ENCODE data around the gene EIF6. TPM values are rescaled to one million over a fixed set of nuclear protein-coding genes. Genes with fewer than 3 reads are reported as not detected.
A peak's percentile ranks its signal among the peaks of the same experiment; 100 is the strongest.

The EIF6 gene
- total RNA-seq, 1 experiment from 2014 or later = 180 TPM

DNA sequence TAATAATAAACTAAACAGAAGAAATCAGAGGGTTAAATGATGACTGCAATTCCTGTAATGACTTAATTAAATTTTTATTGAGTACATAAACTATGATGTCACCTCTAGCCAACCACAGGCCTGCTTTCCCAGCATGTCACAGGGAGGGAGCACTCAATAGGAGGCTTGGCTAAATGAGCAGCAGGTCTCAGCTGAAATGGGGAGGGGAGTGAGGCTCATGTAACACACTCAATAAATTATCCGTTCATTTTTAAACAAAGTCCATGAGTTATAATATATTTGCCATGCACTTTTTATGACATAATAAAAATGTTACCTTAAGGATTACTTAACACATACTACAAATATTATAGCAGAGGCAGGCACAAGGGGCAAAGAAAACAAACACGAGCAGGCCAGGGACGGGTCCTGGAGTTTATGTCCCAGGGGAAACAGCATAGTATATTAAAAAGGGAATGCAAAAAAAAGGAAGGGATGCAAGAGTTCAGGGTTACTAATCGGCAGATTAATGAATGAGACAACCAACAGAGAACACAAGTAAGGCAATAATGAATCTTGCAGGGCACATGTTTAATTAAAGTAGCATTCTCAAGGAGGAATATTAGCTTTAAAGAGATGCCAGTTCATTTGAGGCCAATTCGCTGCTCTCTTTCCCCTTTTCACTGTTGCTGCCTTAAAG, 34.8 kb upstream of the EIF6 start:
- H3K27ac ChIP-seq (ENCODE audit: low read depth, low read length, poor library complexity, severe bottlenecking) = no peak overlapping the region

DNA sequence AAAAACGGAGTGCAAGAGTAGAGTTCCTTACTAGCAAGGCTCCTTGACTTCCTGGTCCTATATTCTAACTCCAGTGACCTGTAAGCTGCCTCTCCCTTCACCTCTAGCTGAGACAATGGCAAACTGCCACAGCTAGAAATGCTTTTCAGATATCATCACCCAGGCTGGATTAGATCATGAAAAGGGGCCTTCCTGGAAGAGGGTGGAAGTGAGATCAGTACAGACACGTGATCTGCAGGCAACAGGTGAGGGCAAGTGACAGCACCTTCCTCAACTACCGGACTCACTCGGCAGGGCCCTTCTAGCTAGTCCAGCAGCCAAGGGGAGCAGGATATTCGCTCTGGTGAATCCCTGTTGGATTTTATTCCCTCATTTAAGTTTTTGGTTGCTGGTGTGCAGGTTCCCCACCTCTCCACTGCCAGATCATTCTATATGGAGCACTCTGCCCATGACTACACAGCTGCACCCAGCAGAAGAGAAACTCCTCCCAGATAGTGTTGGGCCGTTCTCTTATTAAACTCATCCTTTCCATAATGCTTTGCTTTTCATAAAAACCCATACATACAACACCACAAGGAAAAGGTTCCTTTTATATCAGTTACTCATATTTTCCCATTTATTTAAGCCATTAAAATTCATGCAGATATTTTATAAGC, 34.1 kb upstream of the EIF6 start:
- CTCF ChIA-PET = no interaction called here
- intact Hi-C loops (cut with micrococcal nuclease; ENCODE audit: unreplicated experiment) = no loop called here
- POLR2A ChIA-PET (ENCODE audit: low non-redundant PET) = no interaction called here
- Histone ChIP-seq H3K9me3 (ENCODE audit: low read depth, low read length, poor library complexity, severe bottlenecking) (no peaks in the 10 kb centered on the region), H3K27me3 (replicated peaks; ENCODE audit: insufficient read depth, low read depth, low read length, poor library complexity) (no peaks in the 10 kb centered on the region), H3K4me1 (ENCODE audit: insufficient read depth, low read length, poor library complexity, severe bottlenecking) (peaks cover 7% of the 10 kb centered on the region), H3K4me3 (ENCODE audit: low read depth, low read length, poor library complexity, severe bottlenecking) (no peak overlapping the region), H3K27ac (ENCODE audit: low read depth, low read length, poor library complexity, severe bottlenecking) (no peak overlapping the region), H3K36me3 (ENCODE audit: insufficient read depth, low read length, poor library complexity, severe bottlenecking) (no peaks in the 10 kb centered on the region)
- no TSS peak for BruUV-seq (replicated peaks)
- DNase-seq (ENCODE audit: low spot score) = no peak
- TF ChIP-seq, protein P1, sequence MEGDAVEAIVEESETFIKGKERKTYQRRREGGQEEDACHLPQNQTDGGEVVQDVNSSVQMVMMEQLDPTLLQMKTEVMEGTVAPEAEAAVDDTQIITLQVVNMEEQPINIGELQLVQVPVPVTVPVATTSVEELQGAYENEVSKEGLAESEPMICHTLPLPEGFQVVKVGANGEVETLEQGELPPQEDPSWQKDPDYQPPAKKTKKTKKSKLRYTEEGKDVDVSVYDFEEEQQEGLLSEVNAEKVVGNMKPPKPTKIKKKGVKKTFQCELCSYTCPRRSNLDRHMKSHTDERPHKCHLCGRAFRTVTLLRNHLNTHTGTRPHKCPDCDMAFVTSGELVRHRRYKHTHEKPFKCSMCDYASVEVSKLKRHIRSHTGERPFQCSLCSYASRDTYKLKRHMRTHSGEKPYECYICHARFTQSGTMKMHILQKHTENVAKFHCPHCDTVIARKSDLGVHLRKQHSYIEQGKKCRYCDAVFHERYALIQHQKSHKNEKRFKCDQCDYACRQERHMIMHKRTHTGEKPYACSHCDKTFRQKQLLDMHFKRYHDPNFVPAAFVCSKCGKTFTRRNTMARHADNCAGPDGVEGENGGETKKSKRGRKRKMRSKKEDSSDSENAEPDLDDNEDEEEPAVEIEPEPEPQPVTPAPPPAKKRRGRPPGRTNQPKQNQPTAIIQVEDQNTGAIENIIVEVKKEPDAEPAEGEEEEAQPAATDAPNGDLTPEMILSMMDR (conservative IDR thresholded peaks at IDR 0.05; ENCODE audit: low read depth, low read length) = no peak
- TF ChIP-seq EZH2 (IDR thresholded peaks at IDR 0.05; ENCODE audit: borderline replicate concordance, low read depth, low read length, poor library complexity, severe bottlenecking) = no peak

More for the DNA sequence above, 34.8 kb upstream of the EIF6 start:
- Histone ChIP-seq H3K4me3 (ENCODE audit: low read depth, low read length, poor library complexity, severe bottlenecking) (no peak overlapping the region), H3K36me3 (ENCODE audit: insufficient read depth, low read length, poor library complexity, severe bottlenecking) (no peaks in the 10 kb centered on the region), H3K27me3 (replicated peaks; ENCODE audit: insufficient read depth, low read depth, low read length, poor library complexity) (no peaks in the 10 kb centered on the region), H3K4me1 (ENCODE audit: insufficient read depth, low read length, poor library complexity, severe bottlenecking) (peaks cover 7% of the 10 kb centered on the region), H3K9me3 (ENCODE audit: low read depth, low read length, poor library complexity, severe bottlenecking) (no peaks in the 10 kb centered on the region)
- ChIA-PET CTCF (no interaction called here), POLR2A (ENCODE audit: low non-redundant PET) (no interaction called here)
- no peak for TF ChIP-seq EZH2 (IDR thresholded peaks at IDR 0.05; ENCODE audit: borderline replicate concordance, low read depth, low read length, poor library complexity, severe bottlenecking)
- TF ChIP-seq, protein P1 (conservative IDR thresholded peaks at IDR 0.05; ENCODE audit: low read depth, low read length) = no peak
- peak; percentile 37 for DNase-seq (ENCODE audit: low spot score)
- BruUV-seq (replicated peaks) = no TSS peak
- intact Hi-C loops (cut with micrococcal nuclease; ENCODE audit: unreplicated experiment) = no loop called here

DNA sequence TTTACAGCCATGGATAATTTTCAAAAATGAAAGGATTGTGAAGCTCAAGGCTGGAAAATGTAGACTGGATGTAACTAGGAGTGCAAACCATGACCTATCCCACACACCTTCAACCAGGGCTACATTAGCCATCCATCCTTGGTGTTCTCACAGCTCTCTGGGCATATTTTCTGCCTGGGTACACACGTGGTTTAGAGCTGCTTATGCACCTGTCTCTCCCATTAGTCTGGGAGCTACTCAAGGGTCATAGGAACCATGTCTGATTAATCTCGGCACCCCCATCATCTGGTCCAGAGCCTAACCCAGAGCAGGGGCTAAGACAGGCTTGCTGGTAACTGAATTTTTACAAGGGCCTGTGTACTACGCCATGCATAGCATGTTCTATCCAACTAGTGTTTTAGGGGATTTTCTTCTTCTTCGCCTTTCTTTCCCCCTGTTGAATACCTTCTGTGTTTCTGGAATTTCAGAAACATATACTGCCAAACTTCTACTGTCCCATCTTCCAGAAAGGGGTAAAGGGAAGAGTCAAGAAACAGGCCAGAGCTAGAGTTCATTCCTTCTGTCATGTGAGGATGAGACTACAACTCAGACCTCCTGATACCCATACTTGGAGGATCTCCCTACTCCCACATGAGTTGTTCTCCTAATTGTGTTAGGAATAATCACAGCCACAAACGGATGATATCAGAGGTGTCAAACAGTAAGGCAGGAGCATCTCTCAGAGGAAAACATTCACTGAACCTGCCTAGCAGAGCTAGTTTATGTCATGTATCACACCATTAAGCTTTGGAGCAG, 33.0 kb upstream of the EIF6 start:
- no peaks in the 10 kb centered on the region for H3K36me3 ChIP-seq (ENCODE audit: insufficient read depth, low read length, poor library complexity, severe bottlenecking)
- no TSS peak for BruUV-seq (replicated peaks)
- DNase-seq (ENCODE audit: low spot score) = no peak
- H3K27me3 ChIP-seq (replicated peaks; ENCODE audit: insufficient read depth, low read depth, low read length, poor library complexity) = no peaks in the 10 kb centered on the region
- peaks cover 8% of the 10 kb centered on the region for H3K4me1 ChIP-seq (ENCODE audit: insufficient read depth, low read length, poor library complexity, severe bottlenecking)
- H3K9me3 ChIP-seq (ENCODE audit: low read depth, low read length, poor library complexity, severe bottlenecking) = no peaks in the 10 kb centered on the region
- TF ChIP-seq, protein P1 (conservative IDR thresholded peaks at IDR 0.05; ENCODE audit: low read depth, low read length) = no peak
- no peak for TF ChIP-seq EZH2 (IDR thresholded peaks at IDR 0.05; ENCODE audit: borderline replicate concordance, low read depth, low read length, poor library complexity, severe bottlenecking)
- intact Hi-C loops (cut with micrococcal nuclease; ENCODE audit: unreplicated experiment) = no loop called here
- no peak overlapping the region for H3K4me3 ChIP-seq (ENCODE audit: low read depth, low read length, poor library complexity, severe bottlenecking)
- ChIA-PET CTCF (no interaction called here), POLR2A (ENCODE audit: low non-redundant PET) (no interaction called here)
- H3K27ac ChIP-seq (ENCODE audit: low read depth, low read length, poor library complexity, severe bottlenecking) = no peak overlapping the region
